Activated CD4-positive, alpha-beta T cell treated with anti-CD3 and anti-CD28 coated beads for 24 hours (primary cell): ENCODE results near the gene NSUN7.

Experiments
- DNase-seq, 2 donors: peaks; one replicate each; pipeline ENCODE4 v3.0.0-alpha.2; 2020; ENCODE audit warnings: low read depth in 2 of 2

The NSUN7 gene

DNA sequence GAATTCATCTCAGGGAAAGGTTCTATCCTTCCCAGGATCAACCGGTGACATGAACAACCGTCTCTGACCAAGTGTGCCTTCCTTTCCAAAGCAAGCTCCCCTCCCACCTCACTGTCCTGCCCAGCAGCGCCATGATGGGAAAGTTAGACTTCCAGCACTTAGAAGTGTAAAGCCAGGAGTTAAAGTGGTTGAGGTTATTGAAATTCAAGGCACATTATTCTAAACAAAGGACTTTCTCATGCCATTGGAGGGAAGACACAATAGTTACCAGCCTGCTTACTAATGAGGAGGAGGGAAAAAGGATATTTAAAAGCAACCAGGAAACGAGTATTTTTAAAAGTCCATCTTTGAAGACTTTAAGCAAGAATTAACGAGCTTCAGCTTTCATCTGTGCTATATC is 96.8 kb downstream of the NSUN7 start:
- DNase-seq: no peak

DNA sequence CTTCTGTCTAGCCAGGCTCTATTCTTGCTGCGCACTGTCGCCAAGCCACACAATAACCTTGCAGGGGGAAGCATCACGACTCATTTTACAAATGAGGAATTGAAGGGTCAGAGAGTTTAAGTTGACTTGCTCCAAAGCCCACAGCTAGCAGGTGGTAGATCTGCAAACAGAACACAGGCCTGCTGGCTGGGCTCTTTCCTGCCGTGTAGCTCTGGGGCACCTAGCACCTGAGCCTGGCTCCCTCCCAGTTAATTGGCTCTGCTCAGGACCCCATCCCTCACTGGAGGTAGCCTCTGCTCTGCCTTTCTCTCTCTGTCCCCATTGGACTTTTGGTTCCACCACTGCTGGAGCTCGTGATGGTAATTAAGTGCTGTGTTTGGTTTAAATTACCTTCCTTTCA is 98.5 kb downstream of the NSUN7 start:
- DNase-seq: no peak

DNA sequence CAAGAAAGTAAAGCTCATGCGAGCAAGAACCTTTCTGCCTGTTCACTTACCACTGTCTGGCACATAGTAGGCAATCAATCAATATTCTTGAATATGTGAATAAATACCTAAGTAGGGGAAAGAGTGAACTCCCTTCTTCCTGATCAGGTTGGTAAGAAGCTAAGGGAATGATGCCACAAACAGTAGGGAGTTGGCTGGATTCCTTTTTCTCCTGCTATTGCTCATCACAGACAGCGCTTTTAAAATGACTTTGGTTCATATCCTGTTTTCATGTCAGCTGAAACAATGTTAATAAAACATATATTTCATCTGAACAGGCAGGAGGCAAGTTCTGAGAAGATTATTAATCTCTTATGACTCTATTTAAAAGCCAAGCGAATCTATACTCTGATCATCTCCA is 99.2 kb downstream of the NSUN7 start:
- DNase-seq: no peak

DNA sequence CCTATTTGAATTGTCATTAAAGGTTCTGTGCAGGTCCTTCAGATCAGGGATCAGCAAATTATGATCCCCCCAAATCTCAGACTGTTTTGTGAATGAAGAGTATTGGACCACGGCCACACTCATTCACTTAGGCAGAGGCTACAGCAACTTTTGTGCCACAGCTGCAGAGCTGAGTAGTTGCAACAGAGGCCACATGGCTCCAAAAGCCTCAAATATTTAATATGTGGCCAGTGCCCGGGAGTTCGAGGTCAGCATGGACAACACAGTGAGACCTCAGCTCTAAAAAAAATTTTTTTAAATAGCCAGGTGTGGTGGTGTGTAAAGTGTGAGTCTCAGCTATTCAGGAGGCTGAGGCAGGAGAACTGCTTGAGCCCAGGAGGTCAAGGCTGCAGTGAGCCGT is 100.7 kb downstream of the NSUN7 start:
- DNase-seq: no peak

DNA sequence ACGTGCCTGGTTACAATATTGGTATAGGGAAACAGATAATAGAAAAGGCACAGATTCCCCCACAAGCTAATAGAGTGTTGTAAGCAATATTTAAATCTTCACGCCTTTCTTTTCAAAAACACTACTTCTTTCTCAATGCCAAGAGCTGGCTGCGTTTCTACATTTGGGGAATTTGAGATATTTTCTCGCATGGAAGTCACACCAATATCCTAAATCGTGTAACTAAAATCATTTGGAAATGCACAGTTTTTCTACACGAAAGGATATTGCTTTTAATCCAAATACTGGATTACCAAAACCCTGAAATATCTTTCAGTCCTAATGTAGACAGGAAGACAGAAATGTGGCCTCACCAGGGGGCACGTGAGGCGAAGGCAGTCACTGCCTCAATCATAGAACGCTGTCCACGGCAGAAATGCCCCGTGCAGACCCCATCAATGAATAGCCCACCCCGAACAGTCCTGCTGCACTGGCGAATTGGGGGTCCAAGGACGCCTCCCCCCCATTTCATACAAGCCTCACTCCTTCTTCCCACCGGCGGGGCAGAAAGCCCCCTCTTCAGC is 106.6 kb downstream of the NSUN7 start:
- DNase-seq: no peak

DNA sequence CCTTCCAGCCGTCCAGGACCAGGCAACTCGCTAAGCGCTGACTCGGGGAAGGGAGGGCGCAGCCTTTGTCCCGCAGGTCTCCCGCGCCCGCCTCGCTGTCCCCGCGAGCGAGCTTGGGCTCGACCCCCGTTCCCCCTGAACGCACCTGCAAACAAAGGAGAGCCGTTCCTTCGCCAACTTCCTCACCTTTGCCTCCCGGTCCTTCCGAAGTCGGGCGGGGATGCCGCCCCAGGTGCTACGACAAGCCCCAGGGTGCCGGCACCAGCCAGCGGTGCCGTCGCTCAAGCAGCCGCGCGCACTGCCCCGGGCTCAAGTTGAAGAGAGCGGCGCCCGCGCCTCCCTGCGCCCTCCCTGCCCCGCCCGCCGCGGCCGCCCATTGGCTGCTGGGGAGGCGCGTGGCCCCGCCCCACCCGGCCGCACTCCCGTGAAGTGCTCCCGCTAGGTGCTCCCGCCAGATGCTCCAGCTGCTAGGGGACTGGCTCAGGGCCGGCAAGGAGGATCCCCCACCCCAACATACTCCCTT is 107.1 kb downstream of the NSUN7 start:
- DNase-seq: peak; percentile 27 to 57

DNA sequence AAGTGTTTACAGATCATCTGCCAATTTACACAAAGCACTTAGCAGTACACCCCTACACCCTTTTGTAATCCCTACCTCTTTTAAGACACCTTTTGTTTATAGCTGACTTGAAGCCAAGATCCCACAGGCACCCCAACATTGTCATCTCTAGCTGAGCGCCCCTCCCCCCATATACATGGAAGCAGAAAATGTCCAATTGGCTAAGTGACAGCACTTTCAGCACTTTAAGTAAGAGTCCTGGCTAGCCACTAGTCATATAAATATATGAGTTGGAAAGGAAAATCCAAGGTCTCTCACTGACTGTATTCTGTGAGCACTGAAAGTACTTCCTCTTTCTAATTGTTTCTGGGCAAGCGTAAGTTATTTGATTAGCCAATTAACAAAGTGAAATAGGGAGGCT is 108.2 kb downstream of the NSUN7 start:
- DNase-seq: no peak

DNA sequence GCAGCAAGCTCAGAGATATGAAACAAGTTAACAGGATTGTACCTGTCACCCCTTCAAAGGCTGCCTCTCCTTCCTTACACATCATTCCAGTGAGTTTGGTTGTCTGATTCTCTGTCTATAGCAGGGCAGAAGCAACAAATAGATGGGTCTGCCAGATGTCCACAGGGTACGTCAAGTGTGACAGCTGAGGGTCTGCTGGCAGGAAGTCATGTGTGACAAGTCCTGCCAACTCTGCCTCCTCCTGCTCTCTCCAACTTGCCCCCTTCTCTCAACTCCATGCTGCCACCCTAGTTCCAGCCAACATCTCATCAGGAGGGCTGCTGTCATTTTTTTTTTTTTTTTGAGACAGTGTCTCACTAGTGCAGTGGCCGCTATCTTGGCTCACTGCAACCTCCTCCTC is 109.2 kb downstream of the NSUN7 start:
- DNase-seq: no peak
